ENCODE measurements around the gene ARHGAP22.

- no peak for TF ChIP-seq CTCF (IDR thresholded peaks at IDR 0.05)
- no peak for TF ChIP-seq POLR2A (IDR thresholded peaks at IDR 0.05)
These were observed 150.4 kb downstream of the ARHGAP22 start for GRCh38 chr10:48454302-48455054.
